Endodermal cell (in vitro differentiated cells): ENCODE data around the gene LOXL4. TPM values are rescaled to one million over a fixed set of nuclear protein-coding genes. Genes with fewer than 3 reads are reported as not detected.

Source experiments
- DNase-seq: peaks from one replicate; pipeline ENCODE4 v3.0.0-alpha.2; 2017
- H3K27ac ChIP-seq: 2 replicates; pipeline ENCODE4 v1.5.1; 2013; ENCODE audit warnings: mild to moderate bottlenecking, low read depth, low read length, moderate library complexity
- H3K27me3 ChIP-seq: 2 replicates; pipeline ENCODE4 v1.6.1; 2013; ENCODE audit warnings: mild to moderate bottlenecking, low read length, moderate library complexity; ENCODE audit not compliant: insufficient read depth, control insufficient read depth, poor library complexity, severe bottlenecking
- H3K36me3 ChIP-seq: 2 replicates; pipeline ENCODE4 v1.7.0; 2013; ENCODE audit warnings: mild to moderate bottlenecking, low read length, moderate library complexity; ENCODE audit not compliant: control insufficient read depth, insufficient read depth
- H3K4me1 ChIP-seq: one replicate; pipeline ENCODE4 v1.7.0; 2013; ENCODE audit warnings: low read length; ENCODE audit not compliant: control insufficient read depth, insufficient read depth
- H3K4me3 ChIP-seq: 2 replicates; pipeline ENCODE4 v1.5.1; 2013; ENCODE audit warnings: mild to moderate bottlenecking, low read length, moderate library complexity
- H3K9ac ChIP-seq: 2 replicates; pipeline ENCODE4 v1.6.1; 2013; ENCODE audit warnings: mild to moderate bottlenecking, low read length, moderate library complexity; ENCODE audit not compliant: poor library complexity, severe bottlenecking; ENCODE audit errors: extremely low read depth
- H3K9me3 ChIP-seq: 2 replicates; pipeline ENCODE4 v1.6.1; 2013; ENCODE audit warnings: mild to moderate bottlenecking, low read length, moderate library complexity; ENCODE audit not compliant: control insufficient read depth
- H3K27ac Mint-ChIP-seq: 2 replicates; pipeline ENCODE4 v1.8.0; 2020; ENCODE audit warnings: mixed read lengths
- H3K27me3 Mint-ChIP-seq: 2 replicates; pipeline ENCODE4 v1.8.0; 2021; ENCODE audit warnings: mild to moderate bottlenecking, mixed read lengths; ENCODE audit not compliant: insufficient read depth
- H3K36me3 Mint-ChIP-seq: 2 replicates; pipeline ENCODE4 v1.8.0; 2020; ENCODE audit warnings: low read depth, mixed read lengths
- H3K4me1 Mint-ChIP-seq: 2 replicates; pipeline ENCODE4 v1.8.0; 2020; ENCODE audit warnings: mixed read lengths
- H3K4me3 Mint-ChIP-seq: 2 replicates; pipeline ENCODE4 v1.8.0; 2020; ENCODE audit warnings: mild to moderate bottlenecking, moderate library complexity, mixed read lengths
- H3K9me3 Mint-ChIP-seq: 2 replicates; pipeline ENCODE4 v1.8.0; 2020; ENCODE audit warnings: mild to moderate bottlenecking, mixed read lengths
- WGBS, 2 experiments: methylation state at CpG; one replicate each; pipeline versions ENCODE4 v1.1.5 to v1.1.7; 2013; ENCODE audit warnings: missing lambda C conversion rate in 2 of 2, mixed read lengths in 1 of 2; ENCODE audit not compliant: insufficient coverage in 1 of 2, insufficient read length in 1 of 2; 5-methylcytosine and 5-hydroxymethylcytosine counted together
- total RNA-seq, 2 donors: library from RNA; stranded (reverse); fragmentation: NEBNext Ultra II Directional in 1 of 2; extraction: Animal tissue kit (Norgen Biotek cat#: 25700) in 1 of 2; gene quantifications; 2 replicates in 1 of 2; 3 replicates in 1 of 2; pipeline ENCODE4 v1.2.1, GENCODE V29; 2021
- TF ChIP-seq, protein P1 (sequence below): fragments of 200-600 bp; sonication (generic); conservative IDR thresholded peaks from 2 replicates; pipeline ENCODE4 v1.5.0; 2021; ENCODE audit warnings: antibody characterized with exemption, mild to moderate bottlenecking

Gene LOXL4
- total RNA-seq, 2 donors from 2014 or later, result 0.57 to 0.77 TPM

DNA sequence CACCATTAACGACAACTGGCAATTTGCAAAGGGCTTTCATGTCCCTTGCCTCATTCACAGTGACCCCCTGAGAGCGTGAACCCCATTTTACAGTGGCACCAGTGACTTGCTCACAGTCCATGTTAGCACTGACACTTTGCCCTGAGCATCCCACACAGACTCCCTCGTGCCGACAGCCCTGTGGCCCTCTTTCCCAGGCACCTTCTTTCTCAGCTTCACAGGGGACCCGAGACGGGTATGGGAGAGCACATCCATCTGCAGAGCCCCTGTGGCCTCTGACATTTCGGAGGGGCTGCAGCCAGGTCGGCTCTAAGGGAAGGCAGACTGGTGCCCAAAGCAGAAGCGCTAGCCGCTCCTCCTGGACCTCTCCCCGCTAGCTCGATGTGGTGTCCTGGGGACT is 10.8 kb downstream of the LOXL4 start:
- no peak overlapping the region for H3K4me3 Mint-ChIP-seq
- TF ChIP-seq, protein P1, sequence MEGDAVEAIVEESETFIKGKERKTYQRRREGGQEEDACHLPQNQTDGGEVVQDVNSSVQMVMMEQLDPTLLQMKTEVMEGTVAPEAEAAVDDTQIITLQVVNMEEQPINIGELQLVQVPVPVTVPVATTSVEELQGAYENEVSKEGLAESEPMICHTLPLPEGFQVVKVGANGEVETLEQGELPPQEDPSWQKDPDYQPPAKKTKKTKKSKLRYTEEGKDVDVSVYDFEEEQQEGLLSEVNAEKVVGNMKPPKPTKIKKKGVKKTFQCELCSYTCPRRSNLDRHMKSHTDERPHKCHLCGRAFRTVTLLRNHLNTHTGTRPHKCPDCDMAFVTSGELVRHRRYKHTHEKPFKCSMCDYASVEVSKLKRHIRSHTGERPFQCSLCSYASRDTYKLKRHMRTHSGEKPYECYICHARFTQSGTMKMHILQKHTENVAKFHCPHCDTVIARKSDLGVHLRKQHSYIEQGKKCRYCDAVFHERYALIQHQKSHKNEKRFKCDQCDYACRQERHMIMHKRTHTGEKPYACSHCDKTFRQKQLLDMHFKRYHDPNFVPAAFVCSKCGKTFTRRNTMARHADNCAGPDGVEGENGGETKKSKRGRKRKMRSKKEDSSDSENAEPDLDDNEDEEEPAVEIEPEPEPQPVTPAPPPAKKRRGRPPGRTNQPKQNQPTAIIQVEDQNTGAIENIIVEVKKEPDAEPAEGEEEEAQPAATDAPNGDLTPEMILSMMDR, result no peak

DNA sequence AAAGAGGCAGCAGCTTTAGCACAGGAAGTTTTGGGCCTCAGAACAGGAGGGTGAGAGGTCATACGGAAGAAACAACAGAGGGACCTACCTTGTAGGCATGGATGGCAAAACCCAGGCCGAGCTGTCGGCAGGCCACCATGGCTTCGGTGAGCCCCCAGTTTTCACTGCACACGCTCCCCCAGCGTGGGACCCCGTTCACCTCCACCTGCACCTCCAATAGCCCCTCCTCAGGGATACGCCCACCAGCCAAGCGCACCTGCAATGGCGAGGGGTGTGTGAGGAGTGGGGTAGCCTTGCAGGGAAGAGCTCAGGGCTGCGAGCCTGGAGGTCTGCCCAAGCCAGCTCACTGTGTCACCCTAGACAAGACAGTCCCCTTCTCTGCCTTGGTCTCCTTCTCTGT is 11.3 kb downstream of the LOXL4 start:
- Histone ChIP-seq H3K36me3 (no peaks in the 10 kb centered on the region), H3K4me1 (peaks cover 6% of the 10 kb centered on the region), H3K4me3 (no peak overlapping the region), H3K9me3 (no peaks in the 10 kb centered on the region), H3K27me3 (no peaks in the 10 kb centered on the region), H3K9ac (no peak overlapping the region), H3K27ac (no peak overlapping the region)
- Mint-ChIP-seq H3K27me3 (no peaks in the 10 kb centered on the region), H3K36me3 (no peaks in the 10 kb centered on the region), H3K4me1 (peaks cover 4% of the 10 kb centered on the region), H3K9me3 (no peaks in the 10 kb centered on the region), H3K27ac (no peak overlapping the region), H3K4me3 (no peak overlapping the region)
- WGBS, 2 experiments, result 95 to 100% methylated on average over 1 to 11 of the region's 11 CpGs
- TF ChIP-seq, protein P1, result no peak
- no peak for DNase-seq

More for the DNA sequence above, 10.8 kb downstream of the LOXL4 start:
- WGBS, 2 experiments, result 92 to 93% methylated on average over 10 to 12 of the region's 12 CpGs
- peak overlapping the region; percentile 64 for H3K27ac Mint-ChIP-seq
- Histone ChIP-seq H3K9me3 (no peaks in the 10 kb centered on the region), H3K36me3 (no peaks in the 10 kb centered on the region), H3K4me3 (no peak overlapping the region), H3K9ac (no peak overlapping the region), H3K27ac (no peak overlapping the region), H3K4me1 (peaks cover 6% of the 10 kb centered on the region), H3K27me3 (no peaks in the 10 kb centered on the region)
- DNase-seq, result no peak
- no peaks in the 10 kb centered on the region for H3K27me3 Mint-ChIP-seq
- peaks cover 2% of the 10 kb centered on the region for H3K4me1 Mint-ChIP-seq
- no peaks in the 10 kb centered on the region for H3K36me3 Mint-ChIP-seq
- H3K9me3 Mint-ChIP-seq, result no peaks in the 10 kb centered on the region

DNA sequence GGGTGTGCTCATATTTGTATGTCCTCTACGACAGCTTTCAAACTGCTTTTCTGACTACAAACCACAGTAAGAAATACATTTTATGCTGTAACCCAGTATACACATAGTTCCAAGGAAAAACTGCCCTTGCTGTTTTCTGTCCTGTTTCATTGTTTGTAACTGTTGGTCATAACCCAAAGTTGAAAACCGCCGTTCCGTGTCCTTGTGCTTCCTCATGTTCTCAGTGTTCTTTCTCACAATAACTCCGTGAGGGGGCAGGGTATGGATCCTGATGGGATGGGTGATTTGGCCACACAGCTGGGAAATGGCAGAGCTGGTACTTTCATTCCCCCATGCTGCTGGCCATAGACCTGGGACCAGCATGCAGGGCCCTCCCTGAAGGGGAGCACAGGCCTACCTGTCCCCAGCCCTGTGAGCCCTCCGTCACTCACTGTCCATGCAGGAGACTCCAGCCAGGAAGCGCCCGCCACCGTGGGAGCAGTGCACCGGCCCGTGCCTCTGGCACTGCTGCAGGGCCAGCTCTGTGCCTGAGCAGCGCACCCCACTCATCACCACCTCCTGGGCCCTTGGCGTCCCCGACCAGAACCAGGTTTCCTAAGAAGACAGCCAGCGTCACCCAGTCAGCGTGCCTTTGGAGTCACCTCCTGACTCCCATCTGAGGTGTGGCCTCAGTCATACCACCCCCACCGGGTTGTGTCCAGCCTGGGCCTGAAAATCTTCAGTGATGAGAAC is 12.7 kb downstream of the LOXL4 start:
- Mint-ChIP-seq H3K9me3 (no peaks in the 10 kb centered on the region), H3K4me3 (no peak overlapping the region), H3K4me1 (peaks cover 5% of the 10 kb centered on the region), H3K27ac (no peak overlapping the region), H3K27me3 (no peaks in the 10 kb centered on the region), H3K36me3 (no peaks in the 10 kb centered on the region)
- H3K9me3 ChIP-seq, result no peaks in the 10 kb centered on the region
- no peaks in the 10 kb centered on the region for H3K27me3 ChIP-seq
- no peak overlapping the region for H3K27ac ChIP-seq
- DNase-seq, result peak; percentile 43
- H3K9ac ChIP-seq, result no peak overlapping the region
- TF ChIP-seq, protein P1, result no peak
- no peak overlapping the region for H3K4me3 ChIP-seq
- 95 to 96% methylated on average over 13 to 17 of the region's 17 CpGs for WGBS, 2 experiments
- no peaks in the 10 kb centered on the region for H3K36me3 ChIP-seq
- peaks cover 10% of the 10 kb centered on the region for H3K4me1 ChIP-seq
